K562 (cell line): ENCODE results near the gene WNK1. TPM values are rescaled to one million over a fixed set of nuclear protein-coding genes. Genes with fewer than 3 reads are reported as not detected.

Experiments used
- ATAC-seq: fragments of 200-7000 bp; cut with Tn5 transposase; 3 replicates; pipeline ENCODE4 v1.9.1; 2020; ENCODE audit warnings: moderate library complexity
- BruUV-seq: library from RNA; stranded (reverse); fragments of 400-500 nt; replicated peaks from 2 replicates; lab custom pipeline; 2021; lab: Mats Ljungman, UMichigan
- CTCF ChIA-PET: fragments of 300-600 bp; formaldehyde crosslinking; extraction: SDS; loops from one replicate; lab custom pipeline; 2021; ENCODE audit warnings: low intra/inter-chr PET ratio; lab: Yijun Ruan, JAX
- POLR2A ChIA-PET: fragments of 300-600, 350-650 bp; sonication (Branson Sonifier 250); formaldehyde crosslinking; extraction: SDS; loops from one replicate; lab custom pipeline; 2021; ENCODE audit warnings: antibody characterized with exemption, inconsistent platforms; lab: Yijun Ruan, JAX
- DNase-seq, 4 experiments: peaks; one replicate each; pipeline versions ENCODE4 v3.0.0 to v3.0.0-alpha.2; 2011 to 2018; ENCODE audit warnings: low spot score in 3 of 4, mixed read lengths in 3 of 4; ENCODE audit errors: extremely low read depth in 1 of 4
- FAIRE-seq: peaks from 2 replicates; lab custom pipeline; 2011; peaks lifted over from hg19 to GRCh38; lab: Jason Lieb, UNC
- H2AFZ ChIP-seq: 2 replicates; pipeline ENCODE4 v1.6.0; 2011; ENCODE audit warnings: low read depth, low read length, control low read depth, inconsistent platforms
- H3K27ac ChIP-seq: fragments of 200-600 bp; 3 replicates; pipeline ENCODE4 v1.8.0; 2011; ENCODE audit warnings: low read depth, mild to moderate bottlenecking, control low read depth, inconsistent platforms, low read length, moderate library complexity, mixed read lengths; ENCODE audit errors: extremely low read depth
- H3K27me3 ChIP-seq, 2 experiments: fragments of 300-600 bp in 1 of 2; 2 replicates in 1 of 2; 3 replicates in 1 of 2; pipeline versions ENCODE4 v1.6.0 to v1.8.0; 2011; ENCODE audit warnings: inconsistent platforms in 2 of 2, low read length in 2 of 2, mild to moderate bottlenecking in 1 of 2, mixed read lengths in 1 of 2, moderate library complexity in 1 of 2; ENCODE audit not compliant: control insufficient read depth in 2 of 2, insufficient read depth in 2 of 2
- H3K36me3 ChIP-seq: fragments of 300-600 bp; 3 replicates; pipeline ENCODE4 v1.8.0; 2011; ENCODE audit warnings: mild to moderate bottlenecking, low read length, inconsistent platforms; ENCODE audit not compliant: control insufficient read depth, insufficient read depth
- H3K4me1 ChIP-seq, 2 experiments: fragments of 200-600 bp in 1 of 2; replicated peaks in 1 of 2; 2 replicates in 1 of 2; 3 replicates in 1 of 2; pipeline versions ENCODE4 v1.5.1 to v1.8.0; 2011; ENCODE audit warnings: inconsistent platforms in 2 of 2, low read length in 2 of 2, mild to moderate bottlenecking in 1 of 2, mixed read lengths in 1 of 2, moderate library complexity in 1 of 2; ENCODE audit not compliant: control insufficient read depth in 2 of 2, insufficient read depth in 2 of 2
- H3K4me2 ChIP-seq: 2 replicates; pipeline ENCODE4 v1.6.1; 2011; ENCODE audit warnings: low read length, control low read depth, inconsistent platforms, mixed read lengths; ENCODE audit not compliant: insufficient read depth
- H3K4me3 ChIP-seq: fragments of 200-600 bp; sonication (generic), shearing (Covaris generic); 2 replicates; pipeline ENCODE4 v1.5.1; 2016; ENCODE audit warnings: control low read depth, inconsistent platforms
- H3K79me2 ChIP-seq: fragments of 200-600 bp; 3 replicates; pipeline ENCODE4 v1.8.0; 2011; ENCODE audit warnings: low read length, inconsistent platforms; ENCODE audit not compliant: control insufficient read depth, insufficient read depth
- H3K9ac ChIP-seq, 2 experiments: 2 replicates each; pipeline versions ENCODE4 v1.6.0 to v1.6.1; 2011; ENCODE audit warnings: low read depth in 2 of 2, low read length in 2 of 2, control low read depth in 1 of 2, inconsistent platforms in 1 of 2, mild to moderate bottlenecking in 1 of 2, mixed read lengths in 1 of 2; ENCODE audit not compliant: insufficient read depth in 1 of 2
- H3K9me1 ChIP-seq: one replicate; pipeline ENCODE4 v1.6.0; 2011; ENCODE audit warnings: inconsistent platforms, mild to moderate bottlenecking, low read length, moderate library complexity; ENCODE audit not compliant: control insufficient read depth, insufficient read depth
- H3K9me3 ChIP-seq: replicated peaks from 2 replicates; pipeline ENCODE4 v1.5.1; 2011; ENCODE audit warnings: low read depth, low read length, inconsistent platforms; ENCODE audit not compliant: control insufficient read depth, insufficient read depth
- H4K20me1 ChIP-seq: replicated peaks from 2 replicates; pipeline ENCODE4 v1.6.1; 2011; ENCODE audit warnings: low read length, inconsistent platforms, mixed read lengths; ENCODE audit not compliant: control insufficient read depth, insufficient read depth
- GATA2 ChIP-seq: sonication (generic); formaldehyde crosslinking; IDR thresholded peaks from 2 replicates; pipeline ENCODE4 v1.4.0; 2020; ENCODE audit warnings: mild to moderate bottlenecking, missing genetic modification reagents
- RBM17 ChIP-seq: fragments of 200-400 bp; formaldehyde crosslinking; IDR thresholded peaks from 2 replicates; pipeline ENCODE4 v1.6.1; 2017; ENCODE audit warnings: low read depth, mild to moderate bottlenecking, low read length, borderline replicate concordance
- SAFB ChIP-seq: fragments of 200-400 bp; formaldehyde crosslinking; IDR thresholded peaks from 2 replicates; pipeline ENCODE4 v1.6.1; 2017; ENCODE audit warnings: low read depth, low read length, borderline replicate concordance
- THAP7 ChIP-seq: fragments of 250-450 bp; sonication (Bioruptor Pico); IDR thresholded peaks from 2 replicates; pipeline ENCODE4 v1.5.0; 2021
- WGBS: fragments of 100-300 bp; shearing (Covaris generic); methylation state at CpG from one replicate; pipeline ENCODE4 v1.1.6; 2016; ENCODE audit warnings: low coverage, mixed read lengths; ENCODE audit not compliant: insufficient coverage; ENCODE audit errors: missing lambda C conversion rate; 5-methylcytosine and 5-hydroxymethylcytosine counted together
- in situ Hi-C: fragments of 300-500 bp; cut with MboI; formaldehyde crosslinking; loops from 4 replicates; pipeline ENCODE4 v1.15.0; 2018; ENCODE audit warnings: inconsistent platforms, mixed read lengths
- intact Hi-C: fragments of 100-400 bp; cut with micrococcal nuclease; formaldehyde crosslinking; loops from 2 replicates; pipeline ENCODE4 v1.14.2; 2022
- polyA plus RNA-seq, 8 experiments: library from polyadenylated mRNA; depleted of rRNA in 4 of 8; stranded (reverse) in 5 of 8; unstranded in 3 of 8; fragments of >200 nt; fragmentation: Nextera tagmentation in 2 of 8; fragmentation: Illumina TruSeq in 1 of 8; extraction: Ambion mirVana in 2 of 8; extraction: Trizol in 1 of 8; gene quantifications; 2 replicates each; pipeline versions ENCODE4 v1.2.1 to v1.2.3, GENCODE V29; 2011 to 2014; ENCODE audit warnings: inconsistent platforms in 1 of 8, missing spikeins in 1 of 8
- total RNA-seq, 7 experiments: library from RNA; depleted of rRNA in 6 of 7; stranded (reverse); fragments of >200 nt in 6 of 7; fragmentation: Illumina TruSeq in 2 of 7; extraction: Trizol in 2 of 7; gene quantifications; 2 replicates each; pipeline versions ENCODE4 v1.2.1 to v1.2.3, GENCODE V29; 2011 to 2021; ENCODE audit warnings: low replicate concordance in 1 of 7
- TF ChIP-seq, protein P1 (sequence below), 2 experiments: fragments of 450-650 bp in 1 of 2; sonication (generic) in 1 of 2; formaldehyde crosslinking in 1 of 2; IDR thresholded peaks; 2 replicates each; pipeline versions ENCODE4 v1.7.1 to v1.9.0; 2016 to 2022; ENCODE audit warnings: inconsistent platforms in 1 of 2, mild to moderate bottlenecking in 1 of 2, missing genetic modification reagents in 1 of 2
- TF ChIP-seq, protein P2 (sequence below): fragments of 450-650 bp; formaldehyde crosslinking; IDR thresholded peaks from 2 replicates; pipeline ENCODE4 v1.4.0; 2020; ENCODE audit warnings: mild to moderate bottlenecking
- TF ChIP-seq, protein P3 (sequence below), 2 experiments: fragments of 250-450 bp in 1 of 2; fragments of 450-650 bp in 1 of 2; sonication (Bioruptor Pico) in 1 of 2; IDR thresholded peaks; 2 replicates each; pipeline versions ENCODE4 v1.6.1 to v1.8.0; 2016 to 2021; ENCODE audit warnings: mild to moderate bottlenecking in 2 of 2, moderate library complexity in 2 of 2, missing compliant biosample characterization in 1 of 2, missing genetic modification characterization in 1 of 2
- TF ChIP-seq, protein P4 (sequence below): fragments of 450-650 bp; formaldehyde crosslinking; IDR thresholded peaks from 2 replicates; pipeline ENCODE4 v1.4.0; 2022; ENCODE audit warnings: mild to moderate bottlenecking, moderate library complexity

WNK1 gene
- total and polyA plus RNA-seq, 9 of the 15 experiments (the other 6 are each of a cell fraction or from before 2014, with no cell fraction given), result 4.3 to 73.9 (median 31.0) TPM

GRCh38 chr12:765840-766239, 13.5 kb downstream of the WNK1 start:
- Histone ChIP-seq H3K4me2 (no peak overlapping the region), H3K36me3 (peaks cover 27% of the 10 kb centered on the region; the same call in 2 of the 3 replicates), H2AFZ (no peak overlapping the region), H3K27me3 (no peaks in the 10 kb centered on the region), H3K9me3 (no peaks in the 10 kb centered on the region), H3K9me1 (no peaks in the 10 kb centered on the region), H3K9ac (no peak overlapping the region), H3K79me2 (peaks cover 95% of the 10 kb centered on the region), H3K4me3 (no peak overlapping the region), H3K4me1 (no peaks in the 10 kb centered on the region; a peak in 1 of 5 replicates), H3K27ac (no peak overlapping the region), H4K20me1 (no peaks in the 10 kb centered on the region; the same call in 1 of the 2 replicates)
- ATAC-seq (no peak), DNase-seq (no peak), FAIRE-seq (no peak)
- ChIA-PET CTCF (no interaction called here), POLR2A (interaction anchor here (1.5 to 2.2 kb wide), 2 partner anchors 9 to 11 kb away, joined by 4 to 7 read pairs; no protein-coding TSS in a partner anchor)
- in situ Hi-C loops (no loop called here), intact Hi-C loops (no loop called here)
- WGBS, result 100% methylated on average over 1 of the region's 1 CpG
- BruUV-seq, result no TSS peak
- TF ChIP-seq, protein P1, sequence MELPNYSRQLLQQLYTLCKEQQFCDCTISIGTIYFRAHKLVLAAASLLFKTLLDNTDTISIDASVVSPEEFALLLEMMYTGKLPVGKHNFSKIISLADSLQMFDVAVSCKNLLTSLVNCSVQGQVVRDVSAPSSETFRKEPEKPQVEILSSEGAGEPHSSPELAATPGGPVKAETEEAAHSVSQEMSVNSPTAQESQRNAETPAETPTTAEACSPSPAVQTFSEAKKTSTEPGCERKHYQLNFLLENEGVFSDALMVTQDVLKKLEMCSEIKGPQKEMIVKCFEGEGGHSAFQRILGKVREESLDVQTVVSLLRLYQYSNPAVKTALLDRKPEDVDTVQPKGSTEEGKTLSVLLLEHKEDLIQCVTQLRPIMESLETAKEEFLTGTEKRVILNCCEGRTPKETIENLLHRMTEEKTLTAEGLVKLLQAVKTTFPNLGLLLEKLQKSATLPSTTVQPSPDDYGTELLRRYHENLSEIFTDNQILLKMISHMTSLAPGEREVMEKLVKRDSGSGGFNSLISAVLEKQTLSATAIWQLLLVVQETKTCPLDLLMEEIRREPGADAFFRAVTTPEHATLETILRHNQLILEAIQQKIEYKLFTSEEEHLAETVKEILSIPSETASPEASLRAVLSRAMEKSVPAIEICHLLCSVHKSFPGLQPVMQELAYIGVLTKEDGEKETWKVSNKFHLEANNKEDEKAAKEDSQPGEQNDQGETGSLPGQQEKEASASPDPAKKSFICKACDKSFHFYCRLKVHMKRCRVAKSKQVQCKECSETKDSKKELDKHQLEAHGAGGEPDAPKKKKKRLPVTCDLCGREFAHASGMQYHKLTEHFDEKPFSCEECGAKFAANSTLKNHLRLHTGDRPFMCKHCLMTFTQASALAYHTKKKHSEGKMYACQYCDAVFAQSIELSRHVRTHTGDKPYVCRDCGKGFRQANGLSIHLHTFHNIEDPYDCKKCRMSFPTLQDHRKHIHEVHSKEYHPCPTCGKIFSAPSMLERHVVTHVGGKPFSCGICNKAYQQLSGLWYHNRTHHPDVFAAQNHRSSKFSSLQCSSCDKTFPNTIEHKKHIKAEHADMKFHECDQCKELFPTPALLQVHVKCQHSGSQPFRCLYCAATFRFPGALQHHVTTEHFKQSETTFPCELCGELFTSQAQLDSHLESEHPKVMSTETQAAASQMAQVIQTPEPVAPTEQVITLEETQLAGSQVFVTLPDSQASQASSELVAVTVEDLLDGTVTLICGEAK (IDR thresholded peaks at IDR 0.05), result no peak
- TF ChIP-seq, protein P1 (CRISPR knock-in tag; IDR thresholded peaks at IDR 0.05), result no peak
- TF ChIP-seq THAP7 (CRISPR knock-in tag) (no peak), GATA2 (no peak), SAFB (no peak), RBM17 (no peak)
- TF ChIP-seq, protein P2, sequence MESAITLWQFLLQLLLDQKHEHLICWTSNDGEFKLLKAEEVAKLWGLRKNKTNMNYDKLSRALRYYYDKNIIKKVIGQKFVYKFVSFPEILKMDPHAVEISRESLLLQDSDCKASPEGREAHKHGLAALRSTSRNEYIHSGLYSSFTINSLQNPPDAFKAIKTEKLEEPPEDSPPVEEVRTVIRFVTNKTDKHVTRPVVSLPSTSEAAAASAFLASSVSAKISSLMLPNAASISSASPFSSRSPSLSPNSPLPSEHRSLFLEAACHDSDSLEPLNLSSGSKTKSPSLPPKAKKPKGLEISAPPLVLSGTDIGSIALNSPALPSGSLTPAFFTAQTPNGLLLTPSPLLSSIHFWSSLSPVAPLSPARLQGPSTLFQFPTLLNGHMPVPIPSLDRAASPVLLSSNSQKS (CRISPR knock-in tag), result no peak
- TF ChIP-seq, protein P3, sequence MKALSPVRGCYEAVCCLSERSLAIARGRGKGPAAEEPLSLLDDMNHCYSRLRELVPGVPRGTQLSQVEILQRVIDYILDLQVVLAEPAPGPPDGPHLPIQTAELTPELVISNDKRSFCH (CRISPR knock-in tag; IDR thresholded peaks at IDR 0.05), result no peak
- TF ChIP-seq, protein P3 (tag; IDR thresholded peaks at IDR 0.05), result no peak
- TF ChIP-seq, protein P4, sequence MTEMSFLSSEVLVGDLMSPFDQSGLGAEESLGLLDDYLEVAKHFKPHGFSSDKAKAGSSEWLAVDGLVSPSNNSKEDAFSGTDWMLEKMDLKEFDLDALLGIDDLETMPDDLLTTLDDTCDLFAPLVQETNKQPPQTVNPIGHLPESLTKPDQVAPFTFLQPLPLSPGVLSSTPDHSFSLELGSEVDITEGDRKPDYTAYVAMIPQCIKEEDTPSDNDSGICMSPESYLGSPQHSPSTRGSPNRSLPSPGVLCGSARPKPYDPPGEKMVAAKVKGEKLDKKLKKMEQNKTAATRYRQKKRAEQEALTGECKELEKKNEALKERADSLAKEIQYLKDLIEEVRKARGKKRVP (CRISPR knock-in tag), result no peak
